Measurements from ENCODE around the gene TRMT112. TPM values are rescaled to one million over a fixed set of nuclear protein-coding genes. Genes with fewer than 3 reads are reported as not detected.

TRMT112 gene
- total and polyA plus RNA-seq, 2 of the 8 experiments (the other 6 are each of a cell fraction or from before 2014, with no cell fraction given), result 300 to 650 TPM

DNA sequence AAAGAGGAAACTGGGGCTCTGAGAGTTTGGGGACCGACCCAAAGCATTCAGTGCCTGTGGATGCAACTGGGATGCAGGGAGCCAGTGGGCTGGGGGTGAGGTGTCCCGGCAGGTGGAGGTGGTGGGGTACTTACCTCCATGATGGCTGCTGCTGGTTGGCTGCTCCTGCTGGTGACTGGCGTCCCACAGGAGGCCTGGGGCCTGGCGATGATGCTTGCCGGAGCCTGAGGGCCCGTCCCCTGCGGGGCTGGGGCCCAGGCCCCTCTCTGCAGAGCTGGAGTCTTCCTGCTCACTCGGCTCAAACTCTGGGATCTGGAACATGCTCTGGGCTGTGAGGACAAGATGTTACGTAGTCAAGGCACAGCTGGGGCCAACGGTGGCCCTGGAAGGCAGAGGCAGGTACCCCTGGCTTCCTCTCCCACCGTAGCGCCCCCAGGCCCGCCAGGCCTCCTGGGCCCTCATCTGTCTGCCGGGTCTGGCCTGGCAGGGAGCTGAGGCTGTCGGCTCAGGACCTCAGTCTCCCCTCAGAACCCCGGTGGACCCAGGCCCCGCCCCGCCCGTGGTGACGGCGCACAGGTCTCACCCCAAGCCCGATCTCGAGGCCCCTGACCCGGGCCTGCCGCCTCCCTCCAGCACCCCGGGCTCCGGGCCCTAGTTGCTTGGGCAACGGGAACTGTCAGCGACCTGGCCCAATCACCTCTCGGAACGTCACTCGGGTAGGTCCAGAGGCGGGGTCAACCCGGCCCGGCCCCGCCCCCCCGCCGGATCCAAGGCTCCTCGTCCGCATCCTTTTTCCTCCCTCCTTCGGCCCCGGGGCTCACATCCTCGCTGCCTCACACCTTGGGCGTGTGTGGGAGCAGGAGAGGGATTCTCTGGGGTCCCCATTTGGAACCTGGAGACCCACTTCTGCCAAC is 33.1 kb downstream of the TRMT112 start, which contains the start of gene BAD (continued):
- TF ChIP-seq, protein P1, sequence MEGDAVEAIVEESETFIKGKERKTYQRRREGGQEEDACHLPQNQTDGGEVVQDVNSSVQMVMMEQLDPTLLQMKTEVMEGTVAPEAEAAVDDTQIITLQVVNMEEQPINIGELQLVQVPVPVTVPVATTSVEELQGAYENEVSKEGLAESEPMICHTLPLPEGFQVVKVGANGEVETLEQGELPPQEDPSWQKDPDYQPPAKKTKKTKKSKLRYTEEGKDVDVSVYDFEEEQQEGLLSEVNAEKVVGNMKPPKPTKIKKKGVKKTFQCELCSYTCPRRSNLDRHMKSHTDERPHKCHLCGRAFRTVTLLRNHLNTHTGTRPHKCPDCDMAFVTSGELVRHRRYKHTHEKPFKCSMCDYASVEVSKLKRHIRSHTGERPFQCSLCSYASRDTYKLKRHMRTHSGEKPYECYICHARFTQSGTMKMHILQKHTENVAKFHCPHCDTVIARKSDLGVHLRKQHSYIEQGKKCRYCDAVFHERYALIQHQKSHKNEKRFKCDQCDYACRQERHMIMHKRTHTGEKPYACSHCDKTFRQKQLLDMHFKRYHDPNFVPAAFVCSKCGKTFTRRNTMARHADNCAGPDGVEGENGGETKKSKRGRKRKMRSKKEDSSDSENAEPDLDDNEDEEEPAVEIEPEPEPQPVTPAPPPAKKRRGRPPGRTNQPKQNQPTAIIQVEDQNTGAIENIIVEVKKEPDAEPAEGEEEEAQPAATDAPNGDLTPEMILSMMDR (IDR thresholded peaks at IDR 0.05; ENCODE audit: control extremely low read depth in 1 of 3, insufficient read depth in 1 of 3, low read depth in 1 of 3, low read length in 3 of 3), result no peak
- TF ChIP-seq TAF1 (IDR thresholded peaks at IDR 0.05; ENCODE audit: low read depth, low read length) (peak; percentile 61; the same call in 1 of the 2 replicates), SP2 (IDR thresholded peaks at IDR 0.05; ENCODE audit: low read length) (peak; percentile 39; the same call in 1 of the 2 replicates), CBX8 (IDR thresholded peaks at IDR 0.05; ENCODE audit: borderline replicate concordance, low read depth, low read length) (no peak)
